HG03196 (cell line): ENCODE results near the gene GPR157.
"Not testable (repeated sequence)": the region's sequence is repeated elsewhere in the genome, so short reads cannot be mapped to it uniquely, and the experiment has no call there.

Experiments used
- ATAC-seq: cut with Tn5 transposase; IDR thresholded peaks from one replicate; pipeline ENCODE4 v1.9.1; 2021; ENCODE audit not compliant: unreplicated experiment

Gene GPR157

GRCh38 chr1:9146156-9146555, 17.3 kb upstream of the GPR157 start:
- no peak for ATAC-seq

GRCh38 chr1:9145714-9146113, 16.8 kb upstream of the GPR157 start:
- no peak for ATAC-seq

DNA sequence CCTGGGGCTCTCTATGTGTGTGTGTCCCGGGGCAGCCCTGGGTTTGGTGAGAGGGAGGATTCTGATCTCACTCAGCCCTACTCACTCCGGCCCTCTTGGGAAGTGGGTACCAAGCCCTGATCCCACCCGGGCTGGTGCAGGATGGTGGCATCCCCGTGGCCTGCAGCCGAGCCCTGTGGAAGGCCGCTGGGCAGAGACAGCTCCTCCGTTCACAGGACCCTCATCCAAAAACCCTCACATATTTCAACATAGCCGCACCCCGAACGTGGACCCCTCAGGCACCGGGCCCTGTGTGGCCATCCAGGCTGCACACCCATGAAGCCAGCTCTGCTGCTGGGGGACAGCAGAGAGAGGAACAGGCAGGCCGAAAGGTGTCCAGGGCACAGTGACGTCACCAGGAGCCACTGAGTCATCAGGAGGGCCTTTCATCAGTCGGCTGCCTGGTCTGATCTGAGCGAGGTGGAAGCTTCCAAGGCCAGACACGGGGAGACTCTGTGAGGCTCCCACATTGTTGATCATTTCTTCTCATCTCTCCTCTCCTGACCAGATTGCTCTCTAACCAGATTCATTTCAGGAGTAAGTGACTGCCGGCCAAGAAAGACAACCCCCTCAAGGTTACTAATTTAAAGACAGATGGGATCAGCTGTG, 16.2 kb upstream of the GPR157 start:
- ATAC-seq, result no peak

- not testable (repeated sequence) for ATAC-seq
Observed at GRCh38 chr1:9144494-9144893, 15.6 kb upstream of the GPR157 start.

- no peak for ATAC-seq
Observed at GRCh38 chr1:9143250-9143649, 14.3 kb upstream of the GPR157 start.

GRCh38 chr1:9139930-9140329, 11.0 kb upstream of the GPR157 start:
- no peak for ATAC-seq

GRCh38 chr1:9136932-9137331, 8.0 kb upstream of the GPR157 start:
- no peak for ATAC-seq

DNA sequence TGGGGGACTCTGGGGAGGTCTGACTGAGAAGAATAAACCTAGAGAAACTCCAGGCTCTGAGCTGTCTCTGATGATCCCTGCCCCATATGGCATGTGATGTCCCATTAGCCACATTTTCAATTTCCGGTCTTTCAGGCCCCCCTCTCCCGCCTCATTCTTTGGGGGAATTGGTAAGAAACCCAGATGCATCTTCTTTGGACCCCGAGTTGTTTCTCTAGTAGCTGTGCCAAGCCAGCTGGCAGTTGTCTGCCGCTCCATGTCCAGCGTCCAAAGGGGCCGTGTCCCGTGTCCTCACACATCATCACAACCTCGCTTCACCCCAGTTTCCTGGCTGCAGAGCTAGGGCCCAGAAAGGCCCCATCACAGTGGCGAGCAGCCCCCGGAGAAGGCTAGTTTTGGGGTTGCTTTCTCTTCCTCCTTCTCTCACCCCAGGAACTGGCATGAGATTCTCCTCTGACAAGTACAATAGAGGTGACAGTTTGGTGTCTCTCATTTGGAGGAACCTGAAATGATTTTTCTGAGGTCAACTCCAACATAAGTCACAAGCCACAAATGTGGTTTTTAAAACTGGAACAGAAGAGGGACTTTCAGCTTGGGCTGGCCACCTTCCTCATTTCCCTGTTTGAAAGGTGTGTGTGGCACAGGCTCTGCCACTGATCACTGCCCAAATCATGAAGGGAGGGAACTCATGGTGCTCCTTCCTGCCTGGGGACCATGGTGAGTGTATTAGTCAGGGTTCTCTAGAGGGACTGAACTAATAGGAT, 6.4 kb upstream of the GPR157 start:
- no peak for ATAC-seq

DNA sequence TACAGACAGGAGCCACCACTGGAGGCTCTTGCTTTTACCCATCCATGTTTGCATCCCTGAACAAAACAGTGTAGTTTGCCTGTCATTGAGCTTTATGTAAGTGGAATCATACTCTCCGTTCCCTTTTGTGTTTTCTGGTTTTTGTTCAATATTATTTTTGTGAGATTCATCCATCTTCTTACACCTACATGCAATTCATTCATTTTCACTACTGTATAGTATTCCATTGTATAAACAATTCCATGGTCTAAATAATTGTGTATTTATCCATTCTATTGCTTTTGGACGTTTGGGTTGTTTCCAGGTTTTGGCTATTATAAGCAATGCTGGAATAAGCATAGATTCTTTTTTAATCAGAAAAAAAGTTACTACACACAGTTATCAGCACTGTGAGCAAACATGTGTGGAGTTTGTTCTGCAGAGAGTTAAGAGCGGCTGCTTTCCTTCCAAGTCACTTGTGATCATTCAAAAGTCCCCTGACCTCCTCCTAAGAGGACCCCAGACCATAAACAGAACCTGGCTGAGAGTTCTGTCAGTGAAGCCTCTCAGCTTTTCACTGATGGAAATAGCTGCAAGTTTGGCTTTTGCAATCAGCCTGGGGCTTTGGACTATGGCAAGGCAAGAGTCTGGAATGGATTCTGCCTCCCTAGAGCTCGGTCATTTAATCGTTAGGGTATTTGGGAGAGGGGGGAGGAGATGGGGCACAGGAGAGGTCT, 5.1 kb upstream of the GPR157 start:
- ATAC-seq, result no peak

DNA sequence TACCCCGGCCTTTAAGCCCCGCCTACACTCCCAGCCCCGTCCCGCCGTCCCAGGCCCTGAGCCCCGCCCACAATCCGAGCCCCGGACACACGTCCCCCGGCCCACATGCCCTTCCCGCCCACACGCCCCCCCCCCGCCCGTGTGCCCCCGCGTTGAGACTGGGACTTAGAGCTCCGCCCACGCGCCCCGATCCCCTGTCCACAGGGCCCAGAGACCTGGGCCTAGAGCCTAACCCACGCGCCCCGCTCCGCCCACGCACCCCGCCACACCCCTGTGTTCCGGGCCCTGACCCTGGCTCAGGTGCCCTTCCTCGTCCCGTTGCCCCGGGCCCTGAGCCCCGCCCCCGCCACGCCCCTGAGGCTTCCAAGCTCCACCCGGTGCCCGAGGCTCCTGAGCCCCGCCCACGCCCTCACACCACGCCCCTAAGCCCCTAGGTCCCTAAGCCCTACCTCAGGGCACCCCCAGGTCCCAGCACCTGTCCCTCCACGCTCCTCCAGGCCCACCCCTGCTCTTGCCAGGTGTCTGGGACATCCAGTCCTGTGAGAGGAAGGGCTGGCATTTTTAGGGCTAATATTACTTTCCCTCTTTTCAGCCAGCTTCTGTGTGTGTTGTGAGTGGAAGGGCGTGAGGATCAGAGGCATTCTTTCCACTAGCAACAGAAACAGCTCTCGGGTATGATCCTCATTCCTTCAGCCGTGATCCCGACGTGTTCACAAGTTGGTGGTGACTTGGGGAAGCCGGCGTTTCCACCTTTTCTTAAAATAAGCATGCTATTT, 552 bp upstream of the GPR157 start:
- ATAC-seq, result peak; percentile 51

GRCh38 chr1:9128166-9128519, 759 bp downstream of the GPR157 start:
- no peak for ATAC-seq

GRCh38 chr1:9127395-9128165, 1.3 kb downstream of the GPR157 start:
- ATAC-seq, result no peak

GRCh38 chr1:9126511-9126910, 2.4 kb downstream of the GPR157 start:
- ATAC-seq, result no peak

- not testable (repeated sequence) for ATAC-seq
Observed at GRCh38 chr1:9125847-9126246, 3.1 kb downstream of the GPR157 start.

DNA sequence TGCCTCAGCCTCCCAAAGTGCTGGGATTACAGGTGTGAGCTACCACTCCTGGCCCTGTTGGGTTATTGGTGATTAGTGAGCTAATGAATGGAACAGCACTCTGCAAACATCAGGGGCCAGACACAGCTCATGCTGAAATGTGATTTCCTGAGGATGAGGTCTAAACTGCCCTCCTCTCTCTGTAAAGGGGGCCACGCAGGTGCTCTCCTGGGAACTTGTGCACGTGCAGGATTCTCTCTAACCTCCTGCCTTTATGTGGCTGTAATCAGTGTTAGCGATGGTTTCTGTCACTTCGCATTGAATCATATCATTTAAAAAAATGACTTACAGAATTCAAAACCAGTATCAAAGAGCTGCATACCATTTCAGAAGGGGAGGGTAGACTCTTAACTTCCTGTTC, 3.6 kb downstream of the GPR157 start:
- no peak for ATAC-seq

GRCh38 chr1:9124389-9124788, 4.5 kb downstream of the GPR157 start:
- ATAC-seq, result not testable (repeated sequence)

GRCh38 chr1:9123665-9124064, 5.2 kb downstream of the GPR157 start:
- not testable (repeated sequence) for ATAC-seq

GRCh38 chr1:9121496-9122409, 7.1 kb downstream of the GPR157 start:
- no peak for ATAC-seq

DNA sequence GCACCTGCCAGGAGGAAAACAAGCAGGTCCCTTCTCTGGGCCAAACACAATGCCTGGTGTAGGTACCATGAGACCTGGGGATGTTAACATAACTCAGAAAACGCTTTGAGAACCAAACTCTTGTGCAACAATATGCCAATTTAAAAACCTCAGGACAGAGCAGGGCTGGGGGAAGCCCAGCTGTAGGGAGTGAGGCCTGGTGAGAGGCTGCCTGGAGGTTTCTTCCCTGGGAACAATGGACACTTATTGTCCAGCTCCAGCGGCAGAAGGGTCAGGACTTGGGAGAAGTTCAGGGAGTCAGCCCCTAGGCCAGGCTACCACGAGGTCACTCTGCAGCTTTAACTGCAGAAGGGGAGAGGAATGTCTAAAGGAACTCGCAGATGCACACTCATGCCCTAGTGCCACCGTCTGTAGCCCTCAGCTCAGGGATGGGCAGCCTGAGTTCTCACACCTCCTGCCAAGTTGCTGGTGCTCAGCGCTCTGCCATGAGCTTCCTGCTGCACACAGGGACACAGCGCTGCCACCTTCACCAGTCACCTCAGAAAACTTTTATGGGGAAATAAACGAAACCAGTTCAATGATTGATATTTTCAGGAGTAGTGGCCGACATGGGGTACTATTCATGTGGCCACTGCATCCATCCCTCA, 8.5 kb downstream of the GPR157 start:
- no peak for ATAC-seq
